IMR-90 (cell line): ENCODE measurements around the gene SCYGR3. TPM values are rescaled to one million over a fixed set of nuclear protein-coding genes. Genes with fewer than 3 reads are reported as not detected.

Source experiments
- ATAC-seq: fragments of 200-7000 bp; cut with Tn5 transposase; 2 replicates; pipeline ENCODE4 v1.9.1; 2020; ENCODE audit warnings: low read depth, mild to moderate bottlenecking, moderate library complexity
- BruUV-seq: library from RNA; stranded (reverse); fragments of 400-500 nt; replicated peaks from 2 replicates; lab custom pipeline; 2021; lab: Mats Ljungman, UMichigan
- CTCF ChIA-PET: fragments of 300-600 bp; formaldehyde crosslinking; extraction: SDS; loops from one replicate; lab custom pipeline; 2021; ENCODE audit warnings: antibody characterized with exemption; lab: Yijun Ruan, JAX
- POLR2A ChIA-PET: fragments of 300-600 bp; sonication (Branson Sonifier 250); formaldehyde crosslinking; loops from one replicate; lab custom pipeline; 2022; ENCODE audit warnings: antibody characterized with exemption; ENCODE audit not compliant: unreplicated experiment; lab: Charles Lee
- DNase-seq: peaks from one replicate; pipeline ENCODE4 v3.0.0; 2013
- H2AFZ ChIP-seq: replicated peaks from 2 replicates; pipeline ENCODE3; 2013; ENCODE audit warnings: low read length, mild to moderate bottlenecking; ENCODE audit not compliant: poor library complexity
- H2AK5ac ChIP-seq: 2 replicates; pipeline ENCODE4 v1.6.1; 2013; ENCODE audit warnings: low read depth, low read length, inconsistent platforms
- H2AK9ac ChIP-seq: replicated peaks from 2 replicates; pipeline ENCODE3; 2013; ENCODE audit warnings: mild to moderate bottlenecking, low read depth, low read length, moderate library complexity; ENCODE audit not compliant: poor library complexity
- H2BK120ac ChIP-seq: 2 replicates; pipeline ENCODE4 v1.6.1; 2013; ENCODE audit warnings: low read depth, low read length, inconsistent platforms
- H2BK15ac ChIP-seq: 3 replicates; pipeline ENCODE4 v1.6.1; 2013; ENCODE audit warnings: low read depth, low read length, inconsistent platforms
- H2BK20ac ChIP-seq: 2 replicates; pipeline ENCODE4 v1.6.1; 2013; ENCODE audit warnings: low read depth, mild to moderate bottlenecking, inconsistent platforms, low read length, moderate library complexity
- H2BK5ac ChIP-seq: 2 replicates; pipeline ENCODE4 v1.6.1; 2013; ENCODE audit warnings: mild to moderate bottlenecking, low read depth, low read length, inconsistent platforms; ENCODE audit not compliant: poor library complexity, severe bottlenecking
- H3K14ac ChIP-seq: replicated peaks from 2 replicates; pipeline ENCODE4 v1.6.1; 2013; ENCODE audit warnings: low read depth, low read length, inconsistent platforms
- H3K18ac ChIP-seq: 2 replicates; pipeline ENCODE4 v1.6.1; 2013; ENCODE audit warnings: low read depth, low read length, control low read depth
- H3K23ac ChIP-seq: 2 replicates; pipeline ENCODE4 v1.6.1; 2013; ENCODE audit warnings: low read depth, low read length, inconsistent platforms
- H3K27ac ChIP-seq: 2 replicates; pipeline ENCODE4 v1.5.1; 2013; ENCODE audit warnings: mild to moderate bottlenecking, control low read depth, low read length; ENCODE audit not compliant: insufficient read depth
- H3K27me3 ChIP-seq: 2 replicates; pipeline ENCODE4 v1.6.1; 2013; ENCODE audit warnings: low read length; ENCODE audit not compliant: control insufficient read depth, insufficient read depth
- H3K36me3 ChIP-seq: 2 replicates; pipeline ENCODE4 v1.6.1; 2013; ENCODE audit warnings: low read length, mixed read lengths; ENCODE audit not compliant: control insufficient read depth, insufficient read depth
- H3K4ac ChIP-seq: 2 replicates; pipeline ENCODE4 v1.6.1; 2013; ENCODE audit warnings: low read depth, low read length, inconsistent platforms
- H3K4me1 ChIP-seq: 2 replicates; pipeline ENCODE4 v1.6.1; 2013; ENCODE audit warnings: low read length, mixed read lengths; ENCODE audit not compliant: control insufficient read depth, insufficient read depth
- H3K4me2 ChIP-seq: 2 replicates; pipeline ENCODE4 v1.6.1; 2013; ENCODE audit warnings: low read depth, mild to moderate bottlenecking, control low read depth, low read length, moderate library complexity
- H3K4me3 ChIP-seq: 2 replicates; pipeline ENCODE4 v1.5.1; 2013; ENCODE audit warnings: low read depth, mild to moderate bottlenecking, control low read depth, low read length, moderate library complexity; ENCODE audit not compliant: insufficient read depth
- H3K56ac ChIP-seq: 2 replicates; pipeline ENCODE4 v1.6.1; 2013; ENCODE audit warnings: low read length, inconsistent platforms; ENCODE audit not compliant: insufficient read depth; ENCODE audit errors: extremely low read depth
- H3K79me1 ChIP-seq, 2 experiments: 2 replicates each; pipeline ENCODE4 v1.6.1; 2013; ENCODE audit warnings: low read length in 2 of 2, inconsistent platforms in 1 of 2, low read depth in 1 of 2
- H3K9ac ChIP-seq: 2 replicates; pipeline ENCODE4 v1.6.1; 2013; ENCODE audit warnings: low read depth, low read length, control low read depth
- H3K9me1 ChIP-seq: 2 replicates; pipeline ENCODE4 v1.6.1; 2013; ENCODE audit warnings: low read length, inconsistent platforms; ENCODE audit not compliant: insufficient read depth
- H3K9me3 ChIP-seq: 2 replicates; pipeline ENCODE4 v1.6.1; 2013; ENCODE audit warnings: low read length; ENCODE audit not compliant: control insufficient read depth, insufficient read depth
- H4K20me1 ChIP-seq: 2 replicates; pipeline ENCODE4 v1.6.1; 2013; ENCODE audit warnings: low read length, inconsistent platforms; ENCODE audit not compliant: insufficient read depth
- H4K5ac ChIP-seq: 2 replicates; pipeline ENCODE4 v1.6.1; 2013; ENCODE audit warnings: mild to moderate bottlenecking, low read depth, low read length, control low read depth
- H4K8ac ChIP-seq, 2 experiments: 2 replicates each; pipeline ENCODE4 v1.6.1; 2013; ENCODE audit warnings: low read depth in 2 of 2, low read length in 2 of 2, control low read depth in 1 of 2, inconsistent platforms in 1 of 2
- H4K91ac ChIP-seq: 2 replicates; pipeline ENCODE4 v1.6.1; 2013; ENCODE audit warnings: low read depth, low read length, inconsistent platforms; ENCODE audit not compliant: insufficient read depth
- BHLHE40 ChIP-seq: fragments of 150-350 bp; IDR thresholded peaks from 2 replicates; pipeline ENCODE4 v1.6.1; 2016; ENCODE audit warnings: mild to moderate bottlenecking, low read depth, low read length
- CEBPB ChIP-seq: IDR thresholded peaks from 2 replicates; pipeline ENCODE4 v1.6.1; 2012; ENCODE audit warnings: low read depth, low read length, improper control_type of control experiment
- CHD1 ChIP-seq: IDR thresholded peaks from 2 replicates; pipeline ENCODE4 v1.6.1; 2012; ENCODE audit warnings: low read depth, low read length, improper control_type of control experiment
- CTCF ChIP-seq: conservative IDR thresholded peaks from 2 replicates; pipeline ENCODE4 v1.5.1; 2012; ENCODE audit warnings: mild to moderate bottlenecking, low read depth, low read length, improper control_type of control experiment
- ELK1 ChIP-seq: fragments of 150-350 bp; IDR thresholded peaks from 2 replicates; pipeline ENCODE4 v1.6.1; 2016; ENCODE audit warnings: low read depth, mild to moderate bottlenecking, low read length, moderate library complexity, borderline replicate concordance
- FOS ChIP-seq: fragments of 150-350 bp; IDR thresholded peaks from 2 replicates; pipeline ENCODE4 v1.6.1; 2016; ENCODE audit warnings: low read depth, low read length
- MAFK ChIP-seq: IDR thresholded peaks from 2 replicates; pipeline ENCODE4 v1.6.1; 2012; ENCODE audit warnings: low read depth, low read length, improper control_type of control experiment
- MAZ ChIP-seq: IDR thresholded peaks from 2 replicates; pipeline ENCODE4 v1.6.1; 2012; ENCODE audit warnings: low read depth, mild to moderate bottlenecking, low read length, improper control_type of control experiment, moderate library complexity, borderline replicate concordance
- MXI1 ChIP-seq: IDR thresholded peaks from 2 replicates; pipeline ENCODE4 v1.6.1; 2012; ENCODE audit warnings: low read depth, mild to moderate bottlenecking, low read length, moderate library complexity, borderline replicate concordance
- NFE2L2 ChIP-seq: fragments of 150-350 bp; IDR thresholded peaks from 2 replicates; pipeline ENCODE4 v1.6.1; 2016; ENCODE audit warnings: low read depth, mild to moderate bottlenecking, low read length
- POLR2A ChIP-seq: IDR thresholded peaks from 2 replicates; pipeline ENCODE4 v1.6.1; 2012; ENCODE audit warnings: mild to moderate bottlenecking, low read depth, low read length
- RAD21 ChIP-seq: IDR thresholded peaks from 2 replicates; pipeline ENCODE4 v1.6.1; 2012; ENCODE audit warnings: low read length, improper control_type of control experiment
- RCOR1 ChIP-seq: IDR thresholded peaks from 2 replicates; pipeline ENCODE4 v1.6.1; 2012; ENCODE audit warnings: mild to moderate bottlenecking, low read length, improper control_type of control experiment; ENCODE audit not compliant: insufficient replicate concordance
- RFX5 ChIP-seq: IDR thresholded peaks from 2 replicates; pipeline ENCODE4 v1.8.0; 2012; ENCODE audit warnings: low read depth, mild to moderate bottlenecking, low read length, moderate library complexity
- SMC3 ChIP-seq: fragments of 150-350 bp; IDR thresholded peaks from 2 replicates; pipeline ENCODE4 v1.6.1; 2016; ENCODE audit warnings: low read depth, mild to moderate bottlenecking, antibody characterized with exemption, low read length, moderate library complexity
- USF2 ChIP-seq: fragments of 150-350 bp; IDR thresholded peaks from 2 replicates; pipeline ENCODE4 v1.6.1; 2017; ENCODE audit warnings: mild to moderate bottlenecking, antibody characterized with exemption, low read length, low read depth
- WGBS, 2 experiments: methylation state at CpG; one replicate each; pipeline versions ENCODE4 v1.1.5 to v1.1.7; 2013; ENCODE audit warnings: missing lambda C conversion rate in 2 of 2; ENCODE audit not compliant: insufficient read length in 1 of 2; ENCODE audit errors: extremely low coverage in 2 of 2; 5-methylcytosine and 5-hydroxymethylcytosine counted together
- dilution Hi-C: fragments of 300-500 bp; cut with HindIII; formaldehyde crosslinking; loops from one replicate; pipeline ENCODE4 v1.14.3; 2018; ENCODE audit warnings: low sequenced_read_pairs; ENCODE audit not compliant: unreplicated experiment
- in situ Hi-C: fragments of 300-500 bp; cut with MboI; formaldehyde crosslinking; loops from 3 replicates; pipeline ENCODE4 v1.14.3; 2019; ENCODE audit warnings: low sequenced_read_pairs, inconsistent platforms, mixed read lengths
- intact Hi-C: fragments of 100-400 bp; cut with micrococcal nuclease; formaldehyde crosslinking; loops from 2 replicates; pipeline ENCODE4 v1.10.0; 2022
- polyA plus RNA-seq, 3 experiments: library from polyadenylated mRNA; depleted of rRNA; stranded (reverse); fragments of >200 nt; gene quantifications; 2 replicates each; pipeline ENCODE4 v1.2.3, GENCODE V29; 2012; ENCODE audit warnings: low replicate concordance in 1 of 3
- total RNA-seq: library from RNA; depleted of rRNA; stranded (reverse); fragments of >200 nt; gene quantifications from 2 replicates; pipeline ENCODE4 v1.2.3, GENCODE V29; 2012

Gene SCYGR3
- total and polyA plus RNA-seq, 2 of the 4 experiments (the other 2 are of a cell fraction), result not detected

- ATAC-seq, result no peak
- POLR2A ChIA-PET, result no interaction called here
These were observed 8.2 kb downstream of the SCYGR3 start for GRCh38 chr2:227606476-227606875.

More at GRCh38 chr2:227606476-227606875, 8.2 kb downstream of the SCYGR3 start:
- Histone ChIP-seq H4K5ac (no peak overlapping the region), H2BK15ac (no peak overlapping the region), H3K9ac (no peak overlapping the region), H3K18ac (no peak overlapping the region), H3K9me3 (no peaks in the 10 kb centered on the region), H3K4me1 (no peaks in the 10 kb centered on the region), H4K8ac (no peak overlapping the region), H3K27me3 (no peaks in the 10 kb centered on the region; the same call in 1 of the 2 replicates), H3K79me1 (no peaks in the 10 kb centered on the region), H3K14ac (no peak overlapping the region), H2BK20ac (no peak overlapping the region), H2BK120ac (no peak overlapping the region), H3K9me1 (no peaks in the 10 kb centered on the region), H3K23ac (no peak overlapping the region), H3K56ac (no peak overlapping the region), H3K4me3 (no peak overlapping the region), H3K4ac (no peak overlapping the region), H3K27ac (no peak overlapping the region), H4K20me1 (no peaks in the 10 kb centered on the region), H3K4me2 (no peak overlapping the region), H2AK9ac (no peak overlapping the region), H2AFZ (no peak overlapping the region), H2AK5ac (no peak overlapping the region), H2BK5ac (no peak overlapping the region), H4K91ac (no peak overlapping the region), H3K36me3 (no peaks in the 10 kb centered on the region)
- CTCF ChIA-PET, result no interaction called here
- in situ Hi-C loops (no loop called here), dilution Hi-C loops (no loop called here), intact Hi-C loops (no loop called here)
- WGBS, 2 experiments, result no CpG with 5 or more reads among the region's 1 CpG
- no peak for DNase-seq
- no TSS peak for BruUV-seq
- TF ChIP-seq MXI1, result no peak
- TF ChIP-seq CEBPB, result no peak
- no peak for TF ChIP-seq SMC3
- TF ChIP-seq USF2, result no peak
- no peak for TF ChIP-seq BHLHE40
- TF ChIP-seq RAD21, result no peak
- TF ChIP-seq CHD1, result no peak
- TF ChIP-seq FOS, result no peak
- TF ChIP-seq MAFK, result no peak
- TF ChIP-seq RFX5, result no peak
- TF ChIP-seq POLR2A, result no peak
- no peak for TF ChIP-seq CTCF
- TF ChIP-seq MAZ, result no peak
- no peak for TF ChIP-seq RCOR1
- no peak for TF ChIP-seq ELK1
- no peak for TF ChIP-seq NFE2L2
